CD4-positive, CD25-positive, alpha-beta regulatory T cell (primary cell): ENCODE results near the gene PTPN5. TPM values are rescaled to one million over a fixed set of nuclear protein-coding genes. Genes with fewer than 3 reads are reported as not detected.

ENCODE experiments used
- ATAC-seq, 2 donors: fragments of 150-1000 bp; cut with Tn5 transposase; one replicate each; pipeline ENCODE4 v1.10.0; 2021; ENCODE audit warnings: low read depth in 2 of 2, moderate number of reproducible peaks in 2 of 2, moderate library complexity in 1 of 2
- DNase-seq, 3 donors: peaks; one replicate each; pipeline versions ENCODE4 v3.0.0 to v3.0.0-alpha.2; 2012 to 2022; ENCODE audit warnings: mixed read lengths in 1 of 3
- H3K27ac ChIP-seq: one replicate; pipeline ENCODE4 v1.7.0; 2013; ENCODE audit warnings: mild to moderate bottlenecking, low read length; ENCODE audit not compliant: insufficient read depth, poor library complexity, severe bottlenecking
- H3K27me3 ChIP-seq: one replicate; pipeline ENCODE4 v1.7.0; 2013; ENCODE audit warnings: low read length; ENCODE audit not compliant: control insufficient read depth, insufficient read depth
- H3K36me3 ChIP-seq: one replicate; pipeline ENCODE4 v1.7.0; 2013; ENCODE audit warnings: mild to moderate bottlenecking, low read length, moderate library complexity; ENCODE audit not compliant: control insufficient read depth, insufficient read depth
- H3K4me1 ChIP-seq: 2 replicates; pipeline ENCODE4 v1.7.0; 2013; ENCODE audit warnings: mild to moderate bottlenecking, low read length; ENCODE audit not compliant: insufficient read depth, control insufficient read depth, poor library complexity, severe bottlenecking
- H3K4me3 ChIP-seq: one replicate; pipeline ENCODE4 v1.7.0; 2013; ENCODE audit warnings: low read depth, mild to moderate bottlenecking, low read length, moderate library complexity
- H3K9me3 ChIP-seq, 2 experiments: 1 replicate in 1 of 2; 2 replicates in 1 of 2; pipeline ENCODE4 v1.7.0; 2013; ENCODE audit warnings: low read length in 2 of 2, mild to moderate bottlenecking in 1 of 2, moderate library complexity in 1 of 2; ENCODE audit not compliant: control insufficient read depth in 2 of 2
- H3K27ac Mint-ChIP-seq, 3 donors: one replicate each; pipeline ENCODE4 v1.8.0; 2020 to 2022; ENCODE audit warnings: mild to moderate bottlenecking in 3 of 3, mixed read lengths in 3 of 3, moderate library complexity in 2 of 3
- H3K27me3 Mint-ChIP-seq: one replicate; pipeline ENCODE4 v1.8.0; 2022; ENCODE audit warnings: mild to moderate bottlenecking, mixed read lengths
- H3K36me3 Mint-ChIP-seq: one replicate; pipeline ENCODE4 v1.8.0; 2020; ENCODE audit warnings: mixed read lengths
- H3K4me1 Mint-ChIP-seq, 4 donors: one replicate each; pipeline ENCODE4 v1.8.0; 2020 to 2022; ENCODE audit warnings: mixed read lengths in 4 of 4, mild to moderate bottlenecking in 1 of 4
- H3K4me3 Mint-ChIP-seq, 4 donors: one replicate each; pipeline ENCODE4 v1.8.0; 2020 to 2022; ENCODE audit warnings: mild to moderate bottlenecking in 4 of 4, mixed read lengths in 4 of 4, moderate library complexity in 3 of 4
- H3K9me3 Mint-ChIP-seq, 7 donors: one replicate each; pipeline ENCODE4 v1.8.0; 2020 to 2022; ENCODE audit warnings: mixed read lengths in 7 of 7, mild to moderate bottlenecking in 3 of 7, moderate library complexity in 2 of 7
- polyA plus RNA-seq, 4 donors: library from polyadenylated mRNA; unstranded; fragments of 300-500 nt; fragmentation: Illumina TruSeq; gene quantifications; one replicate each; pipeline ENCODE4 v1.2.3, GENCODE V29; 2021
- total RNA-seq: library from RNA; stranded (reverse); gene quantifications from one replicate; pipeline ENCODE4 v1.2.3, GENCODE V29; 2022

PTPN5 gene
- total and polyA plus RNA-seq, 5 donors from 2014 or later: not detected

DNA sequence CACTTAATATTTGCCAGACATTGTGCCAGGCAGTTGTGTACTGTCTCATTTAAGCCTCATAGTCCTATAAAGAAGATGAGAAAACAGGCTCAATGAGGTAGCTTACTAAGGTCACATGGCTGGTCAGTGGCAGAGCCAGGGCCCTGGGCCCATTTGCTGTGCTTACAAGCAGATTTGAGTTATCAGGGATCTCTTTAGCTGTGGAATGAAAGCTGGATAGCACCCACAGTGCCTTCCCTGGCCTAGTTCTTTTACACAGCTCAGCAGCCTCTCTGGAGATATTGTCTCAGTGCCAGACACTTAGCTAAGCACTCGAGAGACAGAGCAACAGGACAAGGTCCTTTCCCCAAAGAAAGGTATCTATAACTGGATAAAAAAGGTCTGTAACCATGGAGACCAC, 86.9 kb downstream of the PTPN5 start:
- no peaks in the 10 kb centered on the region for H3K9me3 Mint-ChIP-seq
- DNase-seq: no peak
- H3K36me3 ChIP-seq: no peaks in the 10 kb centered on the region

DNA sequence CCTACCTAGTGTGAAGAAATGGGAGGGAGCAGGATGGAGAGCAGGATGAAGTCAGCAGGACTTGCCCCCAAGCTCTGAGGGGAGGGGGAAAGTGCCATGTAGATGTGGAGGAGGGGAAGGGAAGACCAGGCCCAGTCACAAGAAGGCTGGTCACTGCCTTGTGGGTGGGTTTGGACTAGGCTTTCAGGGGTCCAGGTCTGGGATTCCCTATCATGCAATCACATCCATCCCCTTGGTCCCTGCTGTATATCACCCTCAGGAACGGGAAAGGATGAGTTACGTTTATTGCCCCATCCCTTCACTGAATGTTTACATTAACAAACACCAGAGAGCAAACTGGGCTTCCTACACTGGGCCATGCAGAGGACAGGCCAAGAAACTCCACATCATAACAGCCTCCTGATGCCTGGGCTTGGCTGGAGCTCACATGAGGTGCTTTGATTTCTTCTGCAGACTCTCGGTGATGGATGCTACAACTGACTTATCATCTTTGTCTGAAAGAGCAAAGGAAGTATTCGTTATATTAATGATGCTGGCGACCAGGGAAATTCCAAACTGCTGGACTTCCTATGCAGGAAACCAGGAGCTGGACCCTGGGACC, 87.5 kb downstream of the PTPN5 start:
- Mint-ChIP-seq H3K9me3 (peaks cover 0 to 1% (median 0%) of the 10 kb centered on the region in 7 donors), H3K4me1 (peaks cover 0 to 42% (median 9%) of the 10 kb centered on the region in 4 donors), H3K36me3 (no peaks in the 10 kb centered on the region), H3K27ac (no peak overlapping the region), H3K27me3 (peaks cover 22% of the 10 kb centered on the region), H3K4me3 (peak overlapping the region in 2 of 4 donors; percentile 64 to 65)
- H3K4me1 ChIP-seq: peaks cover 19% of the 10 kb centered on the region
- H3K27ac ChIP-seq: no peak overlapping the region
- H3K9me3 ChIP-seq: no peaks in the 10 kb centered on the region
- no peaks in the 10 kb centered on the region for H3K36me3 ChIP-seq
- ATAC-seq: no peak
- DNase-seq: no peak
- no peak overlapping the region for H3K4me3 ChIP-seq
- no peaks in the 10 kb centered on the region for H3K27me3 ChIP-seq

More for the DNA sequence above, 86.9 kb downstream of the PTPN5 start:
- Mint-ChIP-seq H3K4me1 (peaks cover 0 to 36% (median 9%) of the 10 kb centered on the region in 4 donors), H3K27me3 (peaks cover 26% of the 10 kb centered on the region), H3K4me3 (peak overlapping the region; percentile 65 to 81 (median 80)), H3K36me3 (no peaks in the 10 kb centered on the region), H3K27ac (peak overlapping the region in 2 of 3 donors; percentile 44 to 61)
- Histone ChIP-seq H3K9me3 (no peaks in the 10 kb centered on the region), H3K4me1 (peaks cover 19% of the 10 kb centered on the region), H3K27me3 (no peaks in the 10 kb centered on the region), H3K4me3 (no peak overlapping the region), H3K27ac (no peak overlapping the region)
- ATAC-seq: no peak

DNA sequence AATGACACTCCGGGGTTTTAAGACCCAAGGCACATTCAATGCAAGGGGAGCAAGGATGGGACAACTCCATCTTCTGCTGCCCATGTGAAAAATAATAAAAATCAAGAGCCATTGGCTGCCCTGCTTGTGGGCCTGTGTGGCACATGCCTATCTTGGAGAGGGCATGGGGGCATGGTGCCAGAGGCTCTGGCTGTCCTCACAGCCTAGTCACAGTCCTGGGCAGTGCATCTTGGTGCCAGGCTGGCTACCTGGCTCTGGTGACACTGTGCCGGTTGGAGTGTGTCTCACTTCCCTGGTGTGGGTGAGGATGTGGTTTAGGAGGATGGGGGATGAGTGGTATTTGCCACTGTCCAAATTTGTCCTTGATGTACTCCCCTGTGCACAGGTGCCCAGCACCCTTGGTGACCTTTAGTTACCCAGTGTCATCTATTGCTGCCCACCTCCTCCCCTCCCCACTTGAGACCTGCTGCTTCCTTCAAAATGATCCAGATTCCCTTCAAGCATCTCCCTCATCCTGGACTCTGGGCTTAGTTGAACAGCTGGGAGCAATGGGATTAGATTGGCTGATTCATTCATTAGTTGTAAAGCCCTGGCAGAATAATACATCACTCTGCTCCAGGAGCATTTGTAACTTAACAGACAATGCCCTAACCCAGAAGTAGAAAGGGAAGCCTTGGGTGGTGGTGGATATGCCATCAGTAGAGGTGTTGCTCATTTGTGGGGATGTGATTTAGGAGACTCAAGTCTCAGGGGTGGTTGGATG, 88.4 kb downstream of the PTPN5 start:
- Mint-ChIP-seq H3K27me3 (peaks cover 22% of the 10 kb centered on the region), H3K4me3 (peak overlapping the region in 2 of 4 donors; percentile 64 to 65), H3K27ac (no peak overlapping the region), H3K4me1 (peaks cover 0 to 45% (median 10%) of the 10 kb centered on the region in 4 donors), H3K9me3 (peaks cover 0 to 1% (median 0%) of the 10 kb centered on the region in 7 donors), H3K36me3 (no peaks in the 10 kb centered on the region)
- Histone ChIP-seq H3K9me3 (no peaks in the 10 kb centered on the region), H3K36me3 (no peaks in the 10 kb centered on the region), H3K4me3 (no peak overlapping the region), H3K27ac (no peak overlapping the region), H3K4me1 (peaks cover 21% of the 10 kb centered on the region), H3K27me3 (no peaks in the 10 kb centered on the region)
- DNase-seq (no peak), ATAC-seq (no peak)

DNA sequence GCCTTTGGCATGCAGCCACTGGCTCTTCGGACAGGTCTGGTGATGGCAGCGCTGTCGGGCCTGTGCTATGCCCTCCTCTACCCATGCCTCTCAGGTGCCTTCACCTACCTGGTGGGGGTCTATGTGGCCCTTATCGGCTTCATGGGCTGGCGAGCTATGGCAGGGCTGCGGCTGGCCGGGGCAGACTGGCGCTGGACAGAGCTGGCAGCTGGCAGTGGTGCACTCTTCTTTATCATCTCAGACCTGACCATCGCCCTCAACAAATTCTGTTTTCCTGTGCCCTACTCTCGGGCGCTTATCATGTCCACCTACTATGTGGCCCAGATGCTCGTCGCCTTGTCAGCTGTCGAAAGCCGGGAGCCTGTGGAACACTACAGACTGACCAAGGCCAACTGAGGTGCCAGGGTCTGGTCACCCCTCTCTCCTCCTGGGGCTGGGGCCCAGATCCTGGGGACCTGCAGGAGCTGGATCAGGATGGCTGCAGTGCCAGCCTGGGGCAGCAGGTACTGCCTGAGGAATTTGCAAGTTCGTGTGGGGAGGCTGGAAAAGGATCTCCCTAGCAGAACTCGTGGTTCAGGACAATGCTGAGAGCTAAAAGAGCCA, 89.9 kb downstream of the PTPN5 start:
- Mint-ChIP-seq H3K9me3 (peaks cover 0 to 1% (median 0%) of the 10 kb centered on the region in 7 donors), H3K36me3 (no peaks in the 10 kb centered on the region), H3K27me3 (peaks cover 17% of the 10 kb centered on the region), H3K27ac (no peak overlapping the region), H3K4me3 (peak overlapping the region in 2 of 4 donors; percentile 25 to 28), H3K4me1 (peaks cover 0 to 42% (median 8%) of the 10 kb centered on the region in 4 donors)
- Histone ChIP-seq H3K4me1 (peaks cover 23% of the 10 kb centered on the region), H3K27me3 (no peaks in the 10 kb centered on the region), H3K4me3 (no peak overlapping the region), H3K36me3 (no peaks in the 10 kb centered on the region), H3K27ac (no peak overlapping the region), H3K9me3 (no peaks in the 10 kb centered on the region)
- ATAC-seq (no peak), DNase-seq (no peak)

DNA sequence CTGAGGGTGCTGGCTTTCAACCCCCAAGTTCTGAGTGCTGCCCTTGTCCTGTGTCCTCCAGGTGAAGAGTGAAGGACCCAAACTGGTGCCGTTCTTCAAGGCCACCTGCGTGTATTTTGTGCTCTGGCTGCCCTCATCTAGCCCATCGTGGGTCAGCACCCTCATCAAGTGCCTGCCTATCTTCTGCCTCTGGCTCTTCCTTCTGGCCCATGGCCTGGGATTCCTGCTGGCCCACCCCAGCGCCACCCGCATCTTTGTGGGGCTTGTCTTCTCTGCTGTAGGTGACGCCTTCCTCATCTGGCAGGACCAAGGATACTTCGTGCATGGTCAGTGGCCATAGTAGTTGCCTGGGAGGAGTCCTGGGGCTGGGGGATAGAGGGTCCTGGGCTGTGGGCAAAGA, 90.7 kb downstream of the PTPN5 start:
- peaks cover 16% of the 10 kb centered on the region for H3K4me1 ChIP-seq
- H3K27me3 ChIP-seq: no peaks in the 10 kb centered on the region
- DNase-seq (no peak), ATAC-seq (no peak)
- no peak overlapping the region for H3K27ac ChIP-seq
- H3K9me3 Mint-ChIP-seq: peaks cover 0 to 1% (median 0%) of the 10 kb centered on the region in 7 donors
- H3K27ac Mint-ChIP-seq: peak overlapping the region in 1 of 3 donors; percentile 84
- H3K36me3 Mint-ChIP-seq: no peaks in the 10 kb centered on the region
- H3K4me1 Mint-ChIP-seq: peaks cover 0 to 37% (median 7%) of the 10 kb centered on the region in 4 donors
- H3K27me3 Mint-ChIP-seq: peaks cover 16% of the 10 kb centered on the region
- H3K9me3 ChIP-seq: no peaks in the 10 kb centered on the region
- H3K36me3 ChIP-seq: no peaks in the 10 kb centered on the region
- H3K4me3 Mint-ChIP-seq: peak overlapping the region in 2 of 4 donors; percentile 25 to 41
- H3K4me3 ChIP-seq: no peak overlapping the region

DNA sequence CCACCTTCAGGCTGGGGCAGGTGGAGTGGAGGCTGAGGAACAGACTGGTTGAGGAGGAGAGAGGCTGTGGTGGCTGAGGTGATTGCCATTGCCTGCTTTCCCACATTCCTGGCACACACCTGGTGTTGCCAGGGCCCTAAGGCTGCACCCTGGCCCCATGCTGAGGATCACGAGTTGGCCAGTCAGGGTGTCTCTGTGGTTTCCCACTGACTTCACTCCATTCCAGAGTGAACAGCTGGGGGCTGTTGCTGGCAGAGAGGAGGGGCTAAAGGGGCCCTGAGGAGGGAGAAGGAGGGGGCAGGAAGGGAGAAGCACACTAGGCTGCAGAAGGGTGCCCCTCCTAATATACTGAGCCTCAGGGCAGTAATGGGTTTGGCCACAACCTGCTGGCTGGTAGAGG, 91.2 kb downstream of the PTPN5 start:
- no peak overlapping the region for H3K4me3 ChIP-seq
- H3K36me3 ChIP-seq: no peaks in the 10 kb centered on the region
- H3K9me3 ChIP-seq: no peaks in the 10 kb centered on the region
- H3K27ac Mint-ChIP-seq: peak overlapping the region; percentile 59 to 86 (median 62)
- DNase-seq (no peak), ATAC-seq (no peak)
- H3K27me3 ChIP-seq: no peaks in the 10 kb centered on the region
- peaks cover 11% of the 10 kb centered on the region for H3K4me1 ChIP-seq
- no peak overlapping the region for H3K27ac ChIP-seq
- peaks cover 0 to 32% (median 6%) of the 10 kb centered on the region in 4 donors for H3K4me1 Mint-ChIP-seq
- H3K9me3 Mint-ChIP-seq: peaks cover 0 to 1% (median 0%) of the 10 kb centered on the region in 7 donors
- no peaks in the 10 kb centered on the region for H3K36me3 Mint-ChIP-seq
- H3K4me3 Mint-ChIP-seq: peak overlapping the region in 3 of 4 donors; percentile 83 to 90 (median 85)
- H3K27me3 Mint-ChIP-seq: peaks cover 16% of the 10 kb centered on the region

DNA sequence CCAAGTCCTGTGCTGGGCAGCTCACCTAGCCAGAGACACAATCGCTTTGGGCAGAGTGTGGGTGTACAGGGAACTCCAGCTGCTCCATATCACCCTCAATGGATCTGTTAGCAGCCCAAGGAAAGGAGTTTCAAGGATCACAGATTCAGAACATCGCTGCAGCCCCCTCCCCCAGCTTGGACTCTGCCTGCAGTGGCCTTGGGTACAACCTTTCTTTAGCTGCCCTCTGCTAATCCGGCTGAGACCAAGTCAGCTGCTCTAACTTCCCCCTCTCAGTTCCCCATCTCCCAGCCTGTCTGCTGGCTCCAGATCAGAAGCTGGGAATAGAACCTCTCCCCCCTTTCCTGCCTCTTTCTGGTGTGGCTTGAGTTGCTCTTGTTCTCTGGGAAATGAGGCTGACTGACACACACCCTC, 91.7 kb downstream of the PTPN5 start:
- no peaks in the 10 kb centered on the region for H3K27me3 ChIP-seq
- H3K9me3 ChIP-seq: no peaks in the 10 kb centered on the region
- H3K36me3 Mint-ChIP-seq: no peaks in the 10 kb centered on the region
- no peaks in the 10 kb centered on the region for H3K36me3 ChIP-seq
- peak overlapping the region; percentile 83 to 90 (median 86) for H3K4me3 Mint-ChIP-seq
- peaks cover 0 to 27% (median 4%) of the 10 kb centered on the region in 4 donors for H3K4me1 Mint-ChIP-seq
- H3K27ac Mint-ChIP-seq: peak overlapping the region; percentile 62 to 91 (median 86)
- peaks cover 0 to 1% (median 0%) of the 10 kb centered on the region in 7 donors for H3K9me3 Mint-ChIP-seq
- H3K27me3 Mint-ChIP-seq: peaks cover 13% of the 10 kb centered on the region
- H3K27ac ChIP-seq: no peak overlapping the region
- H3K4me3 ChIP-seq: no peak overlapping the region
- ATAC-seq: no peak
- no peak for DNase-seq
- peaks cover 8% of the 10 kb centered on the region for H3K4me1 ChIP-seq
